Bronchial smooth muscle cell (primary cell): Measurements from ENCODE around the gene FILIP1. TPM values are rescaled to one million over a fixed set of nuclear protein-coding genes. Genes with fewer than 3 reads are reported as not detected.

Source experiments
- total RNA-seq: library from RNA; depleted of rRNA; stranded (reverse); fragments of >200 nt; gene quantifications from 2 replicates; pipeline ENCODE4 v1.2.1, GENCODE V29; 2014

Gene FILIP1
- 0.16 and 0.52 TPM in 2 replicates for total RNA-seq

GRCh38 chr6:75493400-75494064 lies at the start of gene FILIP1:
TSS of gene FILIP1 (minus strand) at chr6:75493800. CDS start at chr6:75414972, 78,828 bp downstream.

GRCh38 chr6:75284632-75285282 lies 208.8 kb downstream of the FILIP1 start, which contains the start of gene TMEM30A:
TSS of gene TMEM30A (minus strand) at chr6:75284792. CDS start at chr6:75284638, 154 bp downstream.

GRCh38 chr6:75243333-75244062 lies 250.1 kb downstream of the FILIP1 start, which contains the start of gene COX7A2:
TSS of gene COX7A2 (minus strand) at chr6:75243801. CDS start at chr6:75243734, 67 bp downstream.

Other genes starting within 250 kb of the FILIP1 start
- gene COX7A2, start 250.0 kb downstream of the FILIP1 start, total RNA-seq, result 116 and 212 TPM in 2 replicates
- 120 and 194 TPM in 2 replicates for gene TMEM30A, start 209.0 kb downstream of the FILIP1 start, total RNA-seq
- gene SENP6, start 108.1 kb upstream of the FILIP1 start, total RNA-seq, result 33.5 and 50.9 TPM in 2 replicates